SK-N-SH treated with all-trans-retinoic acid at 6 μM for 48 hours (cell line): Measurements from ENCODE around the gene ST13.
"Not testable (repeated sequence)": the region's sequence is repeated elsewhere in the genome, so short reads cannot be mapped to it uniquely, and the experiment has no call there.

Experiments used
- ATAC-seq: fragments of 200-7000 bp; cut with Tn5 transposase; 3 replicates; pipeline ENCODE4 v1.9.1; 2020; ENCODE audit warnings: mild to moderate bottlenecking, moderate library complexity
- CREB5 ChIP-seq: fragments of 250-450 bp; sonication (Bioruptor Pico); IDR thresholded peaks from 2 replicates; pipeline ENCODE4 v1.5.1; 2020; ENCODE audit warnings: low read depth, mild to moderate bottlenecking, moderate library complexity
- CSDC2 ChIP-seq: fragments of 250-450 bp; sonication (Bioruptor Pico); IDR thresholded peaks from 2 replicates; pipeline ENCODE4 v1.5.0; 2020; ENCODE audit warnings: mild to moderate bottlenecking, moderate library complexity
- GLIS3 ChIP-seq: fragments of 250-450 bp; sonication (Bioruptor Pico); IDR thresholded peaks from 2 replicates; pipeline ENCODE4 v1.5.0; 2020; ENCODE audit warnings: mild to moderate bottlenecking, moderate library complexity
- ISL1 ChIP-seq: fragments of 250-450 bp; sonication (Bioruptor Pico); IDR thresholded peaks from 2 replicates; pipeline ENCODE4 v2.1.2; 2022; ENCODE audit warnings: mild to moderate bottlenecking, moderate library complexity
- OSR1 ChIP-seq: fragments of 250-450 bp; sonication (Bioruptor Pico); IDR thresholded peaks from 2 replicates; pipeline ENCODE4 v1.8.0; 2022; ENCODE audit warnings: moderate library complexity, mild to moderate bottlenecking, inconsistent platforms
- PATZ1 ChIP-seq: fragments of 250-450 bp; sonication (Bioruptor Pico); IDR thresholded peaks from 2 replicates; pipeline ENCODE4 v1.8.0; 2020; ENCODE audit warnings: mild to moderate bottlenecking, moderate library complexity, borderline replicate concordance
- POU6F1 ChIP-seq: fragments of 250-450 bp; sonication (Bioruptor Pico); IDR thresholded peaks from 2 replicates; pipeline ENCODE4 v1.8.0; 2021; ENCODE audit warnings: low read depth, mild to moderate bottlenecking, moderate library complexity, borderline replicate concordance
- PPARA ChIP-seq: fragments of 250-450 bp; sonication (Bioruptor Pico); IDR thresholded peaks from 2 replicates; pipeline ENCODE4 v1.5.0; 2020; ENCODE audit warnings: mild to moderate bottlenecking, borderline replicate concordance
- SNAI2 ChIP-seq: fragments of 250-450 bp; sonication (Bioruptor Pico); IDR thresholded peaks from 2 replicates; pipeline ENCODE4 v1.5.0; 2020; ENCODE audit warnings: mild to moderate bottlenecking, moderate library complexity
- TCF4 ChIP-seq: fragments of 250-450 bp; sonication (Bioruptor Pico); IDR thresholded peaks from 2 replicates; pipeline ENCODE4 v1.8.0; 2021; ENCODE audit warnings: mild to moderate bottlenecking, moderate library complexity, borderline replicate concordance
- TOX ChIP-seq: fragments of 250-450 bp; sonication (Bioruptor Pico); IDR thresholded peaks from 2 replicates; pipeline ENCODE4 v1.8.0; 2021; ENCODE audit warnings: mild to moderate bottlenecking, moderate library complexity, borderline replicate concordance
- TSHZ2 ChIP-seq: fragments of 250-450 bp; sonication (Bioruptor Pico); IDR thresholded peaks from 2 replicates; pipeline ENCODE4 v1.5.0; 2020; ENCODE audit warnings: mild to moderate bottlenecking, moderate library complexity
- ZC3H10 ChIP-seq: fragments of 250-450 bp; sonication (Bioruptor Pico); IDR thresholded peaks from 2 replicates; pipeline ENCODE4 v1.5.1; 2021; ENCODE audit warnings: mild to moderate bottlenecking, moderate library complexity
- ZFP3 ChIP-seq: fragments of 250-450 bp; sonication (Bioruptor Pico); IDR thresholded peaks from 2 replicates; pipeline ENCODE4 v1.5.0; 2020; ENCODE audit warnings: mild to moderate bottlenecking, moderate library complexity
- ZFP30 ChIP-seq: fragments of 450-650 bp; formaldehyde crosslinking; IDR thresholded peaks from 2 replicates; pipeline ENCODE4 v1.5.0; 2022; ENCODE audit warnings: mild to moderate bottlenecking, moderate library complexity
- ZNF70 ChIP-seq: fragments of 450-650 bp; formaldehyde crosslinking; IDR thresholded peaks from 2 replicates; pipeline ENCODE4 v1.5.0; 2020; ENCODE audit warnings: mild to moderate bottlenecking, moderate library complexity

ST13 gene

GRCh38 chr22:40792451-40792850 lies 64.0 kb downstream of the ST13 start (continued):
- no peak for TF ChIP-seq TSHZ2 (CRISPR knock-in tag)

GRCh38 chr22:40791241-40791640 lies 65.2 kb downstream of the ST13 start:
- TF ChIP-seq TCF4 (CRISPR knock-in tag) (no peak), ISL1 (CRISPR knock-in tag) (peak; percentile 50; the same call in 1 of the 2 replicates), ZC3H10 (CRISPR knock-in tag) (no peak), CSDC2 (CRISPR knock-in tag) (no peak), GLIS3 (CRISPR knock-in tag) (no peak), PATZ1 (CRISPR knock-in tag) (no peak)
- no peak for ATAC-seq

- TF ChIP-seq PPARA (CRISPR knock-in tag) (no peak), CSDC2 (CRISPR knock-in tag) (no peak), ZNF70 (no peak), TCF4 (CRISPR knock-in tag) (no peak), ZFP30 (CRISPR knock-in tag) (no peak), OSR1 (CRISPR knock-in tag) (no peak), POU6F1 (CRISPR knock-in tag) (no peak), CREB5 (CRISPR knock-in tag) (no peak), ISL1 (CRISPR knock-in tag) (no peak), TSHZ2 (CRISPR knock-in tag) (no peak)
- no peak for ATAC-seq
Observed at GRCh38 chr22:40789131-40789530, 67.3 kb downstream of the ST13 start.

GRCh38 chr22:40782521-40782920 lies 73.9 kb downstream of the ST13 start:
- no peak for TF ChIP-seq CREB5 (CRISPR knock-in tag)
- TF ChIP-seq ZFP3 (CRISPR knock-in tag), result no peak
- no peak for TF ChIP-seq SNAI2 (CRISPR knock-in tag)
- TF ChIP-seq TOX (CRISPR knock-in tag), result no peak
- TF ChIP-seq ZC3H10 (CRISPR knock-in tag), result no peak
- TF ChIP-seq ISL1 (CRISPR knock-in tag), result no peak
- TF ChIP-seq TCF4 (CRISPR knock-in tag), result no peak
- TF ChIP-seq PPARA (CRISPR knock-in tag), result no peak
- no peak for ATAC-seq

- ATAC-seq, result not testable (repeated sequence)
Observed at GRCh38 chr22:40781749-40782148, 74.7 kb downstream of the ST13 start.
